H1 (cell line): ENCODE data around the gene RPL32. TPM values are rescaled to one million over a fixed set of nuclear protein-coding genes. Genes with fewer than 3 reads are reported as not detected.

Source experiments
- BACH1 ChIP-seq: IDR thresholded peaks from 2 replicates; pipeline ENCODE4 v1.6.1; 2012; ENCODE audit warnings: low read length, improper control_type of control experiment
- CTCF ChIP-seq, 3 experiments: IDR thresholded peaks; 1 replicate in 2 of 3; 2 replicates in 1 of 3; pipeline versions ENCODE4 v1.5.1 to v1.6.1; 2011; ENCODE audit warnings: low read length in 3 of 3, mild to moderate bottlenecking in 3 of 3, inconsistent platforms in 2 of 3, low read depth in 1 of 3, moderate library complexity in 1 of 3; ENCODE audit not compliant: insufficient read depth in 1 of 3; ENCODE audit errors: control extremely low read depth in 1 of 3
- EGR1 ChIP-seq: IDR thresholded peaks from 2 replicates; pipeline ENCODE4 v1.6.1; 2011; ENCODE audit warnings: low read depth, low read length, borderline replicate concordance
- NRF1 ChIP-seq: IDR thresholded peaks from 2 replicates; pipeline ENCODE4 v1.6.1; 2011; ENCODE audit warnings: mild to moderate bottlenecking, low read depth, low read length, improper control_type of control experiment
- POLR2A ChIP-seq, 2 experiments: IDR thresholded peaks; 1 replicate in 1 of 2; 2 replicates in 1 of 2; pipeline ENCODE4 v1.6.1; 2011; ENCODE audit warnings: low read depth in 2 of 2, low read length in 2 of 2, mild to moderate bottlenecking in 2 of 2; ENCODE audit errors: control extremely low read depth in 1 of 2
- SUZ12 ChIP-seq: fragments of 200-600 bp; sonication (generic); IDR thresholded peaks from 2 replicates; pipeline ENCODE4 v1.6.1; 2012; ENCODE audit warnings: mild to moderate bottlenecking, inconsistent platforms, low read length, moderate library complexity, mixed read lengths
- polyA plus RNA-seq, 7 experiments: library from polyadenylated mRNA; depleted of rRNA in 3 of 7; stranded (reverse) in 5 of 7; unstranded in 2 of 7; fragments of >200 nt in 5 of 7; fragments of 200-250 nt in 2 of 7; gene quantifications; 1 replicate in 5 of 7; 2 replicates in 1 of 7; 4 replicates in 1 of 7; pipeline versions ENCODE4 v1.2.1 to v1.2.3, GENCODE V29; 2011 to 2013; ENCODE audit warnings: missing spikeins in 2 of 7, mixed read lengths in 2 of 7
- total RNA-seq: library from RNA; stranded (reverse); fragmentation: NEBNext Ultra II Directional; extraction: Animal tissue kit (Norgen Biotek cat#: 25700); gene quantifications from 2 replicates; pipeline ENCODE4 v1.2.1, GENCODE V29; 2021

The RPL32 gene
- total and polyA plus RNA-seq, 2 of the 8 experiments (the other 6 are each of a cell fraction or from before 2014, with no cell fraction given) = 1,443 to 2,043 TPM

GRCh38 chr3:12793701-12794100 lies 47.7 kb downstream of the RPL32 start (continued):
- TF ChIP-seq SUZ12 (no peak), CTCF (IDR thresholded peaks at IDR 0.05; ENCODE audit: control extremely low read depth in 1 of 3, insufficient read depth in 1 of 3, low read depth in 1 of 3, low read length in 3 of 3) (no peak), NRF1 (no peak), BACH1 (no peak), EGR1 (no peak), POLR2A (IDR thresholded peaks at IDR 0.05; ENCODE audit: control extremely low read depth in 1 of 2, low read depth in 2 of 2, low read length in 2 of 2) (no peak)
